Measurements from ENCODE around the gene ASPRV1.

ASPRV1 gene

GRCh38 chr2:69989009-69989408 is 27.6 kb upstream of the ASPRV1 start:
- no peak overlapping the region for H3K4me3 ChIP-seq (ENCODE audit: low read depth, low read length)
- no peak for TF ChIP-seq CTCF (IDR thresholded peaks at IDR 0.05; ENCODE audit: low read depth, low read length)

- H3K4me3 ChIP-seq (ENCODE audit: low read depth, low read length) = no peak overlapping the region
- TF ChIP-seq CTCF (IDR thresholded peaks at IDR 0.05; ENCODE audit: low read depth, low read length) = no peak
Observed at GRCh38 chr2:69988086-69988635, 26.7 kb upstream of the ASPRV1 start.

GRCh38 chr2:69986691-69987090 is 25.3 kb upstream of the ASPRV1 start:
- TF ChIP-seq CTCF (IDR thresholded peaks at IDR 0.05; ENCODE audit: low read depth, low read length) = no peak
- no peak overlapping the region for H3K4me3 ChIP-seq (ENCODE audit: low read depth, low read length)

GRCh38 chr2:69985688-69986087 is 24.3 kb upstream of the ASPRV1 start:
- TF ChIP-seq CTCF (IDR thresholded peaks at IDR 0.05; ENCODE audit: low read depth, low read length) = no peak

GRCh38 chr2:69985216-69985615 is 23.8 kb upstream of the ASPRV1 start:
- H3K4me3 ChIP-seq (ENCODE audit: low read depth, low read length) = no peak overlapping the region
- no peak for TF ChIP-seq CTCF (IDR thresholded peaks at IDR 0.05; ENCODE audit: low read depth, low read length)

More at GRCh38 chr2:69985688-69986087, 24.3 kb upstream of the ASPRV1 start:
- H3K4me3 ChIP-seq (ENCODE audit: low read depth, low read length) = no peak overlapping the region

- H3K4me3 ChIP-seq (ENCODE audit: low read depth, low read length) = no peak overlapping the region
- TF ChIP-seq CTCF (IDR thresholded peaks at IDR 0.05; ENCODE audit: low read depth, low read length) = no peak
Observed at GRCh38 chr2:69983392-69983966, 22.0 kb upstream of the ASPRV1 start.

GRCh38 chr2:69979902-69980807 is 18.7 kb upstream of the ASPRV1 start:
- no peak overlapping the region for H3K4me3 ChIP-seq (ENCODE audit: low read depth, low read length)
- TF ChIP-seq CTCF (IDR thresholded peaks at IDR 0.05; ENCODE audit: low read depth, low read length) = no peak

Measured in WI38 (cell line).